ENCODE results near the gene VPS16. TPM values are rescaled to one million over a fixed set of nuclear protein-coding genes. Genes with fewer than 3 reads are reported as not detected.

Gene VPS16
- total RNA-seq, 2 donors from 2014 or later: 35.7 to 40.5 TPM

- H3K4me1 ChIP-seq: no peaks in the 10 kb centered on the region
- H3K9me3 ChIP-seq: no peaks in the 10 kb centered on the region
- intact Hi-C loops (cut with DNase I): no loop called here
- H3K4me3 ChIP-seq: no peak overlapping the region
- H3K36me3 ChIP-seq: peaks cover 8% of the 10 kb centered on the region
- H3K9ac ChIP-seq (ENCODE audit: low read depth in 2 of 2, low read length in 2 of 2): no peak overlapping the region
- DNase-seq: no peak
- no peak for TF ChIP-seq CTCF (IDR thresholded peaks at IDR 0.05)
- no peak overlapping the region for H3K27ac ChIP-seq
- H3K27me3 ChIP-seq: no peaks in the 10 kb centered on the region
Observed at GRCh38 chr20:2859330-2860121, 19.0 kb downstream of the VPS16 start.

GRCh38 chr20:2864626-2865025, 24.1 kb downstream of the VPS16 start:
- H3K36me3 ChIP-seq: peaks cover 8% of the 10 kb centered on the region
- no peak overlapping the region for H3K9ac ChIP-seq (ENCODE audit: low read depth in 2 of 2, low read length in 2 of 2)
- no peaks in the 10 kb centered on the region for H3K27me3 ChIP-seq
- no peak for DNase-seq
- H3K4me1 ChIP-seq: no peaks in the 10 kb centered on the region
- H3K4me3 ChIP-seq: no peak overlapping the region
- H3K9me3 ChIP-seq: no peaks in the 10 kb centered on the region
- intact Hi-C loops (cut with DNase I): no loop called here
- no peak overlapping the region for H3K27ac ChIP-seq
- TF ChIP-seq CTCF (IDR thresholded peaks at IDR 0.05): no peak

- Histone ChIP-seq H3K27ac (no peak overlapping the region), H3K4me1 (no peaks in the 10 kb centered on the region), H3K27me3 (no peaks in the 10 kb centered on the region), H3K4me3 (no peak overlapping the region), H3K36me3 (peaks cover 8% of the 10 kb centered on the region), H3K9ac (ENCODE audit: low read depth in 2 of 2, low read length in 2 of 2) (no peak overlapping the region), H3K9me3 (no peaks in the 10 kb centered on the region)
- DNase-seq: no peak
- TF ChIP-seq CTCF (IDR thresholded peaks at IDR 0.05): no peak
- intact Hi-C loops (cut with DNase I): no loop called here
Observed at GRCh38 chr20:2865101-2865500, 24.6 kb downstream of the VPS16 start.

GRCh38 chr20:2865630-2866029, 25.1 kb downstream of the VPS16 start:
- Histone ChIP-seq H3K27me3 (no peaks in the 10 kb centered on the region), H3K9me3 (no peaks in the 10 kb centered on the region), H3K36me3 (peaks cover 8% of the 10 kb centered on the region), H3K4me1 (no peaks in the 10 kb centered on the region), H3K4me3 (no peak overlapping the region), H3K27ac (no peak overlapping the region), H3K9ac (ENCODE audit: low read depth in 2 of 2, low read length in 2 of 2) (no peak overlapping the region)
- no peak for TF ChIP-seq CTCF (IDR thresholded peaks at IDR 0.05)
- no peak for DNase-seq
- intact Hi-C loops (cut with DNase I): no loop called here

GRCh38 chr20:2866236-2866635, 25.7 kb downstream of the VPS16 start:
- Histone ChIP-seq H3K27ac (no peak overlapping the region), H3K9me3 (no peaks in the 10 kb centered on the region), H3K4me3 (no peak overlapping the region), H3K4me1 (no peaks in the 10 kb centered on the region), H3K36me3 (peaks cover 4% of the 10 kb centered on the region), H3K27me3 (no peaks in the 10 kb centered on the region), H3K9ac (ENCODE audit: low read depth in 2 of 2, low read length in 2 of 2) (no peak overlapping the region)
- no peak for DNase-seq
- TF ChIP-seq CTCF (IDR thresholded peaks at IDR 0.05): no peak
- intact Hi-C loops (cut with DNase I): no loop called here

Measured in colonic mucosa (tissue), 4 donors.